ENCODE data around the gene TIMM23B.
"Not testable (repeated sequence)": the region's sequence is repeated elsewhere in the genome, so short reads cannot be mapped to it uniquely, and the experiment has no call there.

DNA sequence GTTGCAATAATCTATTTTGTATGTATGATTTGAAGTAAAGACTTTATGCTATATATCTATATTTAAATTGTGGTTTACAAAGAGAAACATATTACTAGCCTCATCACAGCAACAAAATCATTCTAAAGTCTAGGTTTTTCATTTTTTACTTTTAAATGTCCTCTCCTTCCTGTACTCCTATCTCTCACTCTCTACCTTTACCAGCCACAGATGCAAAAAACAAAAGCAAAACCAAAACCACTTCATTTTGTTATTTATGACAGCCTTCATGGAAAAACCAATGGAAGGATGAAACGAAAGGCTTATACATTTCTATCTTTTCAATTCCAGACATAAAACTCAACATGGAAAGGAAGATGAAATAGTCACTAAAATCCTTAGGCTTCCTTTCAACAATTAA, 31.6 kb upstream of the TIMM23B start:
- TF ChIP-seq, protein P1, sequence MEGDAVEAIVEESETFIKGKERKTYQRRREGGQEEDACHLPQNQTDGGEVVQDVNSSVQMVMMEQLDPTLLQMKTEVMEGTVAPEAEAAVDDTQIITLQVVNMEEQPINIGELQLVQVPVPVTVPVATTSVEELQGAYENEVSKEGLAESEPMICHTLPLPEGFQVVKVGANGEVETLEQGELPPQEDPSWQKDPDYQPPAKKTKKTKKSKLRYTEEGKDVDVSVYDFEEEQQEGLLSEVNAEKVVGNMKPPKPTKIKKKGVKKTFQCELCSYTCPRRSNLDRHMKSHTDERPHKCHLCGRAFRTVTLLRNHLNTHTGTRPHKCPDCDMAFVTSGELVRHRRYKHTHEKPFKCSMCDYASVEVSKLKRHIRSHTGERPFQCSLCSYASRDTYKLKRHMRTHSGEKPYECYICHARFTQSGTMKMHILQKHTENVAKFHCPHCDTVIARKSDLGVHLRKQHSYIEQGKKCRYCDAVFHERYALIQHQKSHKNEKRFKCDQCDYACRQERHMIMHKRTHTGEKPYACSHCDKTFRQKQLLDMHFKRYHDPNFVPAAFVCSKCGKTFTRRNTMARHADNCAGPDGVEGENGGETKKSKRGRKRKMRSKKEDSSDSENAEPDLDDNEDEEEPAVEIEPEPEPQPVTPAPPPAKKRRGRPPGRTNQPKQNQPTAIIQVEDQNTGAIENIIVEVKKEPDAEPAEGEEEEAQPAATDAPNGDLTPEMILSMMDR (conservative IDR thresholded peaks at IDR 0.05) = not testable (repeated sequence)
- not testable (repeated sequence) for TF ChIP-seq EZH2 (IDR thresholded peaks at IDR 0.05; ENCODE audit: low read depth)

Measured in PC-9 (cell line).